GM23248 (cell line): ENCODE results near the gene THSD4. TPM values are rescaled to one million over a fixed set of nuclear protein-coding genes. Genes with fewer than 3 reads are reported as not detected.

Source experiments
- DNase-seq: peaks from one replicate; pipeline ENCODE4 v3.0.0-alpha.2; 2015
- H2AFZ ChIP-seq: fragments of 200-600 bp; sonication (generic); 2 replicates; pipeline ENCODE4 v1.6.1; 2016; ENCODE audit warnings: antibody characterized with exemption
- H3F3A ChIP-seq: fragments of 200-600 bp; sonication (generic); 2 replicates; pipeline ENCODE4 v1.6.1; 2016; ENCODE audit warnings: mild to moderate bottlenecking, antibody characterized with exemption, mixed run types; ENCODE audit not compliant: insufficient read depth
- H3K27ac ChIP-seq: fragments of 200-600 bp; sonication (generic); 2 replicates; pipeline ENCODE4 v1.5.1; 2016; ENCODE audit warnings: mild to moderate bottlenecking
- H3K27me3 ChIP-seq: fragments of 200-600 bp; sonication (generic); replicated peaks from 2 replicates; pipeline ENCODE4 v1.6.1; 2016; ENCODE audit warnings: mild to moderate bottlenecking; ENCODE audit not compliant: insufficient read depth
- H3K36me3 ChIP-seq: fragments of 200-600 bp; sonication (generic); 2 replicates; pipeline ENCODE4 v1.6.1; 2016; ENCODE audit warnings: low read depth, mild to moderate bottlenecking
- H3K4me1 ChIP-seq: fragments of 200-600 bp; sonication (generic); 2 replicates; pipeline ENCODE4 v1.6.1; 2016; ENCODE audit warnings: mild to moderate bottlenecking; ENCODE audit not compliant: insufficient read depth
- H3K4me2 ChIP-seq: fragments of 200-600 bp; sonication (generic); one replicate; pipeline ENCODE4 v1.6.1; 2016; ENCODE audit warnings: mild to moderate bottlenecking; ENCODE audit not compliant: unreplicated experiment
- H3K4me3 ChIP-seq: fragments of 200-600 bp; sonication (generic); 2 replicates; pipeline ENCODE4 v1.5.1; 2016; ENCODE audit warnings: mild to moderate bottlenecking
- H3K79me2 ChIP-seq: fragments of 200-600 bp; sonication (generic); 2 replicates; pipeline ENCODE4 v1.6.1; 2016; ENCODE audit warnings: mild to moderate bottlenecking; ENCODE audit not compliant: insufficient read depth
- H3K9ac ChIP-seq: fragments of 200-600 bp; sonication (generic); 2 replicates; pipeline ENCODE4 v1.6.1; 2016; ENCODE audit warnings: mild to moderate bottlenecking
- H3K9me2 ChIP-seq: fragments of 200-600 bp; sonication (generic); 2 replicates; pipeline ENCODE4 v1.6.1; 2016; ENCODE audit warnings: mixed run types, mild to moderate bottlenecking, moderate library complexity; ENCODE audit not compliant: insufficient read depth
- H3K9me3 ChIP-seq: fragments of 200-600 bp; sonication (generic); one replicate; pipeline ENCODE4 v1.6.1; 2017; ENCODE audit warnings: low read depth
- H4K20me1 ChIP-seq: fragments of 200-600 bp; sonication (generic); 2 replicates; pipeline ENCODE4 v1.6.0; 2016; ENCODE audit not compliant: insufficient read depth
- EZH2 ChIP-seq: fragments of 200-600 bp; sonication (generic); IDR thresholded peaks from 2 replicates; pipeline ENCODE4 v1.6.1; 2018; ENCODE audit warnings: antibody characterized with exemption, mild to moderate bottlenecking; ENCODE audit not compliant: insufficient read depth, poor library complexity, severe bottlenecking
- EZH2phosphoT487 ChIP-seq: fragments of 200-600 bp; sonication (generic); IDR thresholded peaks from 2 replicates; pipeline ENCODE4 v1.6.1; 2018; ENCODE audit warnings: antibody characterized with exemption, moderate library complexity, mild to moderate bottlenecking, low read depth; ENCODE audit not compliant: insufficient read depth
- WGBS, 2 experiments: methylation state at CpG; one replicate each; pipeline ENCODE4 v1.1.6; 2015 to 2017; ENCODE audit warnings: low lambda C conversion rate in 2 of 2, low coverage in 1 of 2; ENCODE audit errors: missing lambda C conversion rate in 2 of 2; 5-methylcytosine and 5-hydroxymethylcytosine counted together
- in situ Hi-C: fragments of 300-500 bp; cut with MboI; formaldehyde crosslinking; loops from 2 replicates; pipeline ENCODE4 v1.15.0; 2020
- polyA plus RNA-seq: library from polyadenylated mRNA; unstranded; fragments of >200 nt; fragmentation: Nextera tagmentation; extraction: Ambion mirVana; gene quantifications from 2 replicates; pipeline ENCODE4 v1.2.1, GENCODE V29; 2016
- total RNA-seq: library from RNA; depleted of rRNA; stranded (reverse); fragments of >200 nt; shearing (Covaris generic); gene quantifications from 2 replicates; pipeline ENCODE4 v1.2.3, GENCODE V29; 2014

Gene THSD4
- total and polyA plus RNA-seq, 2 experiments from 2014 or later = 14.2 to 58.9 TPM

DNA sequence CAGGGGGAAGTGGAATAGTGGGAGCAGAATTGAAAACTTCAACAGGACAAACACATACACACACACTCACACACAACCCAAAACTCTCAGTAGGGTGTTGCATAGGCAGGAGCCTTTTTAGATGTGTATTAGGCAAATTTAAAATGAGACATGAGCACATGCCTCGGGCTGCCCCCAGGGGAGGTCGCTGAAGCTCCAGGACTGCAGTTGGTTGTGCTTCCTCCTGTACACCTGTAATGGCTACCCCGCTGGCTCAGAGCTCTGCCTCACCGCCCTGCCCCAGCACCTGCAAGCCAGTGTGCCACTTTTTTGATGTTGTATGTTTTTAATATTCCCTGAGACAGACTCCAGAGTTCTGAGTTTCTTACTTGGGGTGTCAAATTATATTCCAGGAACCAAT, 391.7 kb downstream of the THSD4 start:
- Histone ChIP-seq H3K36me3 (no peaks in the 10 kb centered on the region), H3K27me3 (no peaks in the 10 kb centered on the region), H3K9ac (no peak overlapping the region), H3K9me2 (no peaks in the 10 kb centered on the region), H3K27ac (no peak overlapping the region), H3K4me2 (no peak overlapping the region), H3K4me3 (no peak overlapping the region), H3F3A (no peaks in the 10 kb centered on the region), H3K4me1 (no peaks in the 10 kb centered on the region), H3K79me2 (no peaks in the 10 kb centered on the region; the same call in 1 of the 2 replicates), H4K20me1 (no peaks in the 10 kb centered on the region; the same call in 1 of the 2 replicates), H2AFZ (no peak overlapping the region), H3K9me3 (no peaks in the 10 kb centered on the region)
- in situ Hi-C loops = no loop called here
- DNase-seq = no peak
- no peak for TF ChIP-seq EZH2
- WGBS, 2 experiments = 67 to 78% methylated on average over 3 to 4 of the region's 4 CpGs

DNA sequence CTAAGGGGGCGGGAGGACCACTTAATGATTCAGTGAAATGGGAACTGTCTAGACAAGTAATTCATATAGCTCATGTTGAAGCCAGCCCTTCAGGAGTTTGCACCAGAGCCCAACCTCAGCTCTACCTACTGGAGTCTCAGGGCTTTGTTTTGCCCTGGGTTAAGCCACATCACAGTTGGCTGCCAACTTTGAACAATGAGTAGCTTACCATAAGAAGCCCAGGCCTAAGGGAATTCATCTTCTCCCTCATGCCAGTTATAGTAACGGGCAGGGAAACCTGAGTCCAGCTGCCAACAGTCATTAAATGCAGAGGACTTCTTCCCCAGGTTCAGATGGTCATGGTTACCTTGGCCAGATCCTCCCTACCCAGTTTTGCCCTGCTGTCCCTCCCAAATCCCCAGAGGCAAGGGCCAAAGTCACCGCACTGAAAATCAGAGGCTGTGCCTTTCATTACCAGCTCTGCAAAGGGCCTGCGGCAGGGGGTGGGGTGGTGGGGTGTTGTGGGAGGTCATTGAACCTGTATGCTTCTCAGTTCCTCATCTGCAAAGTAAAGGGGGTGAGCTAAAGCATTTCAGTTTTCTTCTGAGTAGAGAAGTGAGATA, 392.9 kb downstream of the THSD4 start:
- DNase-seq = peak; percentile 7

DNA sequence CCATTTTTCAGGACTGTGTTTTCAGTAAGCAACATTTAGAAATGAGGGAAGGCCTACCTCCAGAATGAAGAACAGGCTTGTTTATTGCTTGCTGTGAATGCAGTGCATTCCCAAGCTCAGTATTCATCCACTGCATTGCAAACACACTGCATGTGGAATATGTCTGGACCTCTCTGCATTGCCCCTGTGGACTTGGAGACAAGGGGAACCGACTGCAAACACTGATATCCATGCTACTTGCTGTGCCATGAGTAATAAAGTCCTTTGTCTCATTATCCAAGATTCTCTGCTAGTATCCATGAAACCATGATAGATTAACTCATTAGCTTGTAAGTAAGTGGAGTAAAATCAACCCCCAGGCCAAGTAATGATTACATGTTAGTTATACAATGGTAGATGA, 393.9 kb downstream of the THSD4 start:
- no peak overlapping the region for H3K4me2 ChIP-seq
- WGBS, 2 experiments = 61 to 64% methylated on average over 1 of the region's 1 CpG
- no peak overlapping the region for H3K4me3 ChIP-seq
- H3K27me3 ChIP-seq = no peaks in the 10 kb centered on the region
- no peaks in the 10 kb centered on the region for H3K9me2 ChIP-seq
- no peaks in the 10 kb centered on the region for H3K36me3 ChIP-seq
- H3K79me2 ChIP-seq = no peaks in the 10 kb centered on the region; the same call in 1 of the 2 replicates
- no peaks in the 10 kb centered on the region; the same call in 1 of the 2 replicates for H4K20me1 ChIP-seq
- H3F3A ChIP-seq = no peaks in the 10 kb centered on the region
- no peaks in the 10 kb centered on the region for H3K4me1 ChIP-seq
- no peak overlapping the region for H2AFZ ChIP-seq
- DNase-seq = no peak
- H3K27ac ChIP-seq = no peak overlapping the region
- TF ChIP-seq EZH2 (no peak), EZH2phosphoT487 (no peak)
- in situ Hi-C loops = no loop called here
- H3K9ac ChIP-seq = no peak overlapping the region
- H3K9me3 ChIP-seq = no peaks in the 10 kb centered on the region

More for the DNA sequence above, 392.9 kb downstream of the THSD4 start:
- H3F3A ChIP-seq = no peaks in the 10 kb centered on the region
- no peaks in the 10 kb centered on the region for H3K27me3 ChIP-seq
- no peak overlapping the region for H3K4me2 ChIP-seq
- no peaks in the 10 kb centered on the region for H3K36me3 ChIP-seq
- WGBS, 2 experiments = 86 to 91% methylated on average over 4 of the region's 4 CpGs
- H3K9ac ChIP-seq = no peak overlapping the region
- no peak for TF ChIP-seq EZH2phosphoT487
- TF ChIP-seq EZH2 = no peak
- H2AFZ ChIP-seq = no peak overlapping the region
- in situ Hi-C loops = no loop called here
- no peaks in the 10 kb centered on the region; the same call in 1 of the 2 replicates for H3K79me2 ChIP-seq
- no peak overlapping the region for H3K27ac ChIP-seq
- no peaks in the 10 kb centered on the region; the same call in 1 of the 2 replicates for H4K20me1 ChIP-seq
- no peak overlapping the region for H3K4me3 ChIP-seq
- no peaks in the 10 kb centered on the region for H3K9me2 ChIP-seq
- H3K9me3 ChIP-seq = no peaks in the 10 kb centered on the region
- no peaks in the 10 kb centered on the region for H3K4me1 ChIP-seq

DNA sequence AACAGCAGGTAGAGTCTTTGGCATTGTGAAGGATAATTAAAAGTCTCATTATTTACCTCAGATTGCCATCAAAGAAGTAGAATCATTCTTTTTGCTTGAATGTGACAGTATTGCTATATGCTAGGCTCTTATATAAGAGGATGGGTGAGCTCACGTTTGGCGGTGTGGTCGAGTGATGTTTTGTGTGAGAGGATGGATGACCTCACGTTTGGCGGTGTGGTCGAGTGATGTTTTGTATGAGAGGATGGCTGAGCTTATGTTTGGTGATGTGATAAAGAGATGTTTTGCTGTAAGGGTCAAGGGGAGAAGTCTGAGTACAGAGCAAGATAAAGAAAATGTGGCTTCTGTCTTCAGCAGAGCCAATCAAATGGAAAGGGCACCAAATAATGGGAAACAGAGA, 395.5 kb downstream of the THSD4 start:
- no peak for DNase-seq
- no peaks in the 10 kb centered on the region for H3F3A ChIP-seq
- H3K4me1 ChIP-seq = no peaks in the 10 kb centered on the region
- H3K4me3 ChIP-seq = no peak overlapping the region
- H3K36me3 ChIP-seq = no peaks in the 10 kb centered on the region
- no peaks in the 10 kb centered on the region; the same call in 1 of the 2 replicates for H4K20me1 ChIP-seq
- no peaks in the 10 kb centered on the region for H3K9me2 ChIP-seq
- TF ChIP-seq EZH2 (no peak), EZH2phosphoT487 (no peak)
- H3K9me3 ChIP-seq = no peaks in the 10 kb centered on the region
- no peak overlapping the region for H2AFZ ChIP-seq
- no peaks in the 10 kb centered on the region; the same call in 1 of the 2 replicates for H3K79me2 ChIP-seq
- H3K27ac ChIP-seq = no peak overlapping the region
- no peaks in the 10 kb centered on the region for H3K27me3 ChIP-seq
- in situ Hi-C loops = no loop called here
- no peak overlapping the region for H3K9ac ChIP-seq
- no peak overlapping the region for H3K4me2 ChIP-seq
- WGBS, 2 experiments = 78 to 84% methylated on average over 6 of the region's 6 CpGs
